ENCODE results near the gene HS3ST2.

GRCh38 chr16:22815863-22816262 is 1.9 kb downstream of the HS3ST2 start:
- TF ChIP-seq TAF1 (IDR thresholded peaks at IDR 0.05; ENCODE audit: low read depth, low read length) (no peak), POLR2AphosphoS5 (IDR thresholded peaks at IDR 0.05; ENCODE audit: low read depth, low read length) (no peak)

All from GM12891 (cell line).